ENCODE results near the gene DOCK2. TPM values are rescaled to one million over a fixed set of nuclear protein-coding genes. Genes with fewer than 3 reads are reported as not detected.
"Not testable (repeated sequence)": the region's sequence is repeated elsewhere in the genome, so short reads cannot be mapped to it uniquely, and the experiment has no call there.

Gene DOCK2
- total RNA-seq, 1 donor from 2014 or later, result 217 TPM

DNA sequence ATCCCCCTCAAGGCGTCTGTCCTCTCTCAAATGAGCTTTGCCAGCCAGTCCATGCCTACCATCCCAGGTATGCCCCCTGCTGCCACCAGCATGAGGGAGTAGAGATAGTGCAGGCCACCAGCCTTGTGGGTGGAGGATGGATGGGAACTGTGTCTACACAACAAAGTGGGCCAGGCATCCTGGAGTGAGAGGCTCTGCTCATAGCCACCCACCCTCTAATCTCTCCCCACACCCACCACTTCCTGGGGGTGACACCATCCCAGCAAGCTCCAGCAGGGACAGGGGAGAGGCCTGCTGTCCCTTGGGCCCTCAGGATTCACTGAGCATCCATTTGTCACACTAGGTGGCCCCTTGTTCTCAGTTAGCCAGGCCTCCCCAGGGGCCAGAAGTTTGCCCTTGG, 443.1 kb downstream of the DOCK2 start:
- DNase-seq (ENCODE audit: low spot score), result no peak
- no peak overlapping the region for H3K27ac Mint-ChIP-seq
- intact Hi-C loops (cut with micrococcal nuclease), result no loop called here
- H3K27me3 Mint-ChIP-seq (ENCODE audit: low read depth), result no peaks in the 10 kb centered on the region
- peaks cover 4% of the 10 kb centered on the region for H3K4me1 Mint-ChIP-seq (ENCODE audit: low read depth)
- no peak overlapping the region for H3K4me3 Mint-ChIP-seq (ENCODE audit: low read depth)
- peaks cover 77% of the 10 kb centered on the region for H3K36me3 Mint-ChIP-seq (ENCODE audit: low read depth)
- no peaks in the 10 kb centered on the region for H3K9me3 Mint-ChIP-seq

DNA sequence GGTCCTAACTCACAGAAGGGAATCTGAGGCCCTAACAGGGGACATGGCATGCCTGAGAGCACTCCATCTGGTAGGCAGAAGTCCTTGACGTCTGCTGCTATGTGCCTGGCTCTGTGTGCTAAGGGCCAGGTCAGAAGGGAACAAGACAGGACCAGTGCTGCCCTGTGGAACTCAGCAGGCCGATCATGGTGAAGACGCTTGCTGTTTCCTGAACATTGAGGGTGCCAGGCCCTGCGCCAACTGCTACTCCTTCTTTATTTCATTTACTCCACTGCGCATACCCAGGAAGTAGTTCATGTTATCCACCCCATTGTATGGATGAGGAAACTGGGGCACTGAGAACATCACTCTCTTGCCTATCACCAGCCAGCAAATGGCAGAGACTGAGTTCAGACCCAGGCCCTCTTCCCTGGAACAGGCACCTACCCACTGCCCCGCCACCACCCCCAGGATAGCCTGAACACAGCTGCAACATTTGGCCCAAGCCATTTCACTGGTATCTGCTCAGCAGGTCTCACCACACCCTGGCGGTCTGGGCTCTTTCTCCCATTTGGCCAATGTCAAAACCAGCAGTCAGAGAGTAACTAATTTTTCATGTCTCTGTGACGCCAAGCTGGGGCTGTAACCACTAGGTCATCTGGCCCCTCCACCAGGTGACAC, 443.8 kb downstream of the DOCK2 start:
- intact Hi-C loops (cut with micrococcal nuclease), result no loop called here
- Mint-ChIP-seq H3K9me3 (no peaks in the 10 kb centered on the region), H3K4me3 (ENCODE audit: low read depth) (no peak overlapping the region), H3K4me1 (ENCODE audit: low read depth) (peaks cover 4% of the 10 kb centered on the region), H3K27me3 (ENCODE audit: low read depth) (no peaks in the 10 kb centered on the region), H3K27ac (no peak overlapping the region), H3K36me3 (ENCODE audit: low read depth) (peaks cover 77% of the 10 kb centered on the region)
- DNase-seq (ENCODE audit: low spot score), result no peak

GRCh38 chr5:170081616-170082015, 444.5 kb downstream of the DOCK2 start:
- Mint-ChIP-seq H3K36me3 (ENCODE audit: low read depth) (peaks cover 76% of the 10 kb centered on the region), H3K4me3 (ENCODE audit: low read depth) (no peak overlapping the region), H3K4me1 (ENCODE audit: low read depth) (peaks cover 4% of the 10 kb centered on the region), H3K27ac (no peak overlapping the region), H3K27me3 (ENCODE audit: low read depth) (no peaks in the 10 kb centered on the region), H3K9me3 (no peaks in the 10 kb centered on the region)
- intact Hi-C loops (cut with micrococcal nuclease), result no loop called here
- no peak for DNase-seq (ENCODE audit: low spot score)

DNA sequence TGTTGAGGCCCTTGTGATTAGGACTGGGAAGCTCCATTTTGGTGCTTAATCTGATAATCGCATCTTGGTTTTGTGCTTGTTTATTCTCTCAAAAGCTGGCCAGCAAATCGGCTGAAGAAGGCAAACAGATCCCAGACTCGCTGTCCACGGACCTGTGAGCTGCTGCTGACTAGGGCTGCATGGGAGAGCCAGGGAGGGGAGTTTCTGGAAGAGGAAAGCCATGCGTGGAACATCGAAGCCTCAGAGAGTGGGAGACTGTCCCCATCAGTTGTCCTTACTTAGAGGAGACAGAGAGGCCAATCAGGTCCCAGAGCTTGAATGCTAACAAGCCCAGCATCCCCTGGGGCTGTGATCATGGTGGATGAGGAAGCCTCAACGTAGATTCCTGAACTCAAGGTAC, 445.6 kb downstream of the DOCK2 start:
- DNase-seq (ENCODE audit: low spot score), result no peak
- intact Hi-C loops (cut with micrococcal nuclease), result no loop called here
- H3K9me3 Mint-ChIP-seq, result no peaks in the 10 kb centered on the region
- H3K27me3 Mint-ChIP-seq (ENCODE audit: low read depth), result no peaks in the 10 kb centered on the region
- H3K27ac Mint-ChIP-seq, result no peak overlapping the region
- no peak overlapping the region for H3K4me3 Mint-ChIP-seq (ENCODE audit: low read depth)
- peaks cover 77% of the 10 kb centered on the region for H3K36me3 Mint-ChIP-seq (ENCODE audit: low read depth)
- no peaks in the 10 kb centered on the region for H3K4me1 Mint-ChIP-seq (ENCODE audit: low read depth)

DNA sequence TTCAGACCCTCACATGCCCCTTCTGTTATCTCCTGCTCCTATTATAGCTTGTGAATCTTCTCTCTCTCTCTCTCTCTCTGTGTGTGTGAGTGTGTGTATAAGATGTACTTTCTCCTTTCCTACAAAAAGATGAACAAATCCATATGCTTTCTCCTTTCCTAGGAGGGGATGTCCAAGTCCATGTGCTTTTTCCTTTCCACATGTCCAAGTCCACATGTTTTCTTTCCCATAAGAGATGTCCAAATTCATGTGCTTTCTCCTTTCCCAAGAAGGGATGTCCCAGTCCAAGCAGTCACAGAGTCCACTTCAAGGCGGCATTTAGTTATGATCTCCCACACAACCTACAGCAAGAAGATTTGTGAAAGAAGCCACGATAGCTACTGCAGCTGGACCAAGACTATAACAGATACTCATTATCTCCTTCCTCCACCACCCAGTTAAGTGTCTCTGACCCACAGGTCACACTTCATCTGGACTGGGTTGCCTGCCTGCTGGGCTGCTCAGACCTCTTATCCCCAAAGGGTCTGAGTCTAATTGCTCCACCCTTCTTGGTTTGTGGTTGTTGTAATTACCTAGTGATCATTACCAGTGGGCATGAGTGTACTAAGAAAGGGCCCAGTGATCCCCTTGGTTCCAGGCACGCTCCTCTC, 450.2 kb downstream of the DOCK2 start:
- H3K4me1 Mint-ChIP-seq (ENCODE audit: low read depth), result no peaks in the 10 kb centered on the region
- no peaks in the 10 kb centered on the region for H3K9me3 Mint-ChIP-seq
- H3K27me3 Mint-ChIP-seq (ENCODE audit: low read depth), result no peaks in the 10 kb centered on the region
- no peak overlapping the region for H3K27ac Mint-ChIP-seq
- no peak for DNase-seq (ENCODE audit: low spot score)
- peaks cover 42% of the 10 kb centered on the region for H3K36me3 Mint-ChIP-seq (ENCODE audit: low read depth)
- intact Hi-C loops (cut with micrococcal nuclease), result no loop called here
- no peak overlapping the region for H3K4me3 Mint-ChIP-seq (ENCODE audit: low read depth)

DNA sequence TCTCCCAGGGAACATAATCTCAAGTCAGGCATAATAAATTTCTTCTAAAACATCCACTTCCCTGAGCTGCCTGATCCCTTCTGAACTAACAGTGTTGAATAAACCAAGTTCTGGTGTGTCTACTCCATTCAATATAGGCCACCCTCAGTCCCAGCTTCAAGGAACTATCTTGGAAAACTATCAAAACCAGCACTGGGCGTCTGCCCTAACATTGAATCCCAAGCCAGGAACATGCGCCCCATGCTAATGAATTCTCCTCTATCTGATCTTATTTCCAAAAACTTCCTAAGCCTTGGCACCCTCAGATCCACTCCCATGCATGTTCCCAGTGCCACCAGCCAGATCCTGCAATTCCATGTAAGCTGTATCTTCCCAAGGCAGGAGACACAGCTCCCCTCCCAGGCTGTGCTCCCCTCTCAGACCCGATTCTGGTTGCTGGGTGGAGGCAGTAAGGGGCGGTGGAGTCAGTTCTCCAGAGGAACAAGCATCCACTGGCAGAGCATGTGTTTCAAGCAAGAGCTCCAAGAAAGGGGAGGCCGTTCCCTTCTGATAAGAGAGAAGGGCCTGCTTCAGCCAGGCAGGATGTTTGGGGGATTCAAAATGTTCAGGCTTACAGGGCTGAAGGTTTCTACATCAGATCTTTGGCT, 455.5 kb downstream of the DOCK2 start:
- DNase-seq (ENCODE audit: low spot score), result no peak
- Mint-ChIP-seq H3K27ac (no peak overlapping the region), H3K27me3 (ENCODE audit: low read depth) (peaks cover 5% of the 10 kb centered on the region), H3K4me3 (ENCODE audit: low read depth) (no peak overlapping the region), H3K36me3 (ENCODE audit: low read depth) (peaks cover 4% of the 10 kb centered on the region), H3K4me1 (ENCODE audit: low read depth) (no peaks in the 10 kb centered on the region), H3K9me3 (no peaks in the 10 kb centered on the region)
- intact Hi-C loops (cut with micrococcal nuclease), result no loop called here

DNA sequence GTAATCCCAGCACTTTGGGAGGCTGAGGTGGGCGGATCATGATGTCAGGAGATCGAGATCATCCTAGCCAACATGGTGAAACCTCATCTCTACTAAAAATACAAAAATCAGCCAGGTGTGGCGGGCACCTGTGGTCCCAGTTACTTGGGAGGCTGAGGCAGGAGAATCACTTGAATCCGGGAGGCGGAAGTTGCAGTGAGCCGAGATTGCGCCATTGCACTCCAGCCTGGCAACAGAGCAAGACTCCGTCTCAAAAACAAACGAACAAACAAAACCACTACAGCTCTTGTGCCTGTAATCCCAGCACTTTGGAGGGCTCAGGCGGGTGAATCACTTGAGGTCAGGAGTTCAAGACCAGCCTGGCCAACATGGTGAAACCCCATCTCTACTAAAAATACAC, 457.3 kb downstream of the DOCK2 start:
- intact Hi-C loops (cut with micrococcal nuclease); H3K9me3 Mint-ChIP-seq; H3K4me3 Mint-ChIP-seq (ENCODE audit: low read depth); H3K27me3 Mint-ChIP-seq (ENCODE audit: low read depth); H3K36me3 Mint-ChIP-seq (ENCODE audit: low read depth); DNase-seq (ENCODE audit: low spot score); H3K4me1 Mint-ChIP-seq (ENCODE audit: low read depth); H3K27ac Mint-ChIP-seq: not testable (repeated sequence)

- no peak for DNase-seq (ENCODE audit: low spot score)
- intact Hi-C loops (cut with micrococcal nuclease), result no loop called here
- H3K4me1 Mint-ChIP-seq (ENCODE audit: low read depth), result no peaks in the 10 kb centered on the region
- no peaks in the 10 kb centered on the region for H3K36me3 Mint-ChIP-seq (ENCODE audit: low read depth)
- no peaks in the 10 kb centered on the region for H3K9me3 Mint-ChIP-seq
- no peak overlapping the region for H3K4me3 Mint-ChIP-seq (ENCODE audit: low read depth)
- H3K27ac Mint-ChIP-seq, result no peak overlapping the region
- peaks cover 13% of the 10 kb centered on the region for H3K27me3 Mint-ChIP-seq (ENCODE audit: low read depth)
Measured at GRCh38 chr5:170095646-170096045, 458.6 kb downstream of the DOCK2 start.

- Mint-ChIP-seq H3K36me3 (ENCODE audit: low read depth) (no peaks in the 10 kb centered on the region), H3K9me3 (no peaks in the 10 kb centered on the region), H3K4me3 (ENCODE audit: low read depth) (no peak overlapping the region), H3K27me3 (ENCODE audit: low read depth) (peaks cover 13% of the 10 kb centered on the region), H3K4me1 (ENCODE audit: low read depth) (no peaks in the 10 kb centered on the region), H3K27ac (no peak overlapping the region)
- intact Hi-C loops (cut with micrococcal nuclease), result no loop called here
- no peak for DNase-seq (ENCODE audit: low spot score)
Measured at GRCh38 chr5:170097934-170098333, 460.9 kb downstream of the DOCK2 start.

GRCh38 chr5:170100066-170100943, 463.2 kb downstream of the DOCK2 start:
- Mint-ChIP-seq H3K36me3 (ENCODE audit: low read depth) (no peaks in the 10 kb centered on the region), H3K9me3 (no peaks in the 10 kb centered on the region), H3K27me3 (ENCODE audit: low read depth) (peaks cover 18% of the 10 kb centered on the region), H3K27ac (no peak overlapping the region), H3K4me3 (ENCODE audit: low read depth) (no peak overlapping the region), H3K4me1 (ENCODE audit: low read depth) (no peaks in the 10 kb centered on the region)
- intact Hi-C loops (cut with micrococcal nuclease), result loop anchor here (1.0 to 10.0 kb wide), 4 partner anchors 84 to 322 kb away; no protein-coding TSS in a partner anchor
- peak; percentile 50 for DNase-seq (ENCODE audit: low spot score)

GRCh38 chr5:170103447-170103846, 466.4 kb downstream of the DOCK2 start:
- DNase-seq (ENCODE audit: low spot score), result no peak
- H3K27ac Mint-ChIP-seq, result no peak overlapping the region
- intact Hi-C loops (cut with micrococcal nuclease), result loop anchor here (5.0 to 10.0 kb wide), 2 partner anchors 231 to 319 kb away; no protein-coding TSS in a partner anchor
- H3K4me1 Mint-ChIP-seq (ENCODE audit: low read depth), result no peaks in the 10 kb centered on the region
- no peak overlapping the region for H3K4me3 Mint-ChIP-seq (ENCODE audit: low read depth)
- H3K36me3 Mint-ChIP-seq (ENCODE audit: low read depth), result no peaks in the 10 kb centered on the region
- no peaks in the 10 kb centered on the region for H3K9me3 Mint-ChIP-seq
- H3K27me3 Mint-ChIP-seq (ENCODE audit: low read depth), result peaks cover 14% of the 10 kb centered on the region

DNA sequence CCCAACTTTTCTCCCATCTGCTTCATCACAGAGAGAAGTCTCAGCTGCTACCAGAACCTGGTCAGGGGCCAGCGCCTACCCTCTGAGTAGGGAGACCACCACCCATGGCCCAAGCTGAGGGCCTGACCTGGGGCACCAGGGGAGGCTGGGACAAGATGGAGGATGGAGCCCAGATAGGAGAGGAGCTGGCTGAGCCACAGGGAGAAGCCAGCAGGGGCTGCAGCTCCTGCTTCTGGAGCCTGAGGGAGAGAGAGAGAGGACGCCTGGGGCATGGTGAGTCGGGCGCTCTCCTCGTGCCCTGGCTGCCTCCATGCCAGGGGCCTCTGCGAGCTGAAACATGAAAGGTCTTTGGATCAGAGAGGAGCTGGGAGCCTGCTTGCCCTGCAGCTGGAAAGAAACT, 467.2 kb downstream of the DOCK2 start:
- H3K27me3 Mint-ChIP-seq (ENCODE audit: low read depth), result peaks cover 14% of the 10 kb centered on the region
- no peaks in the 10 kb centered on the region for H3K36me3 Mint-ChIP-seq (ENCODE audit: low read depth)
- H3K27ac Mint-ChIP-seq, result no peak overlapping the region
- no peaks in the 10 kb centered on the region for H3K9me3 Mint-ChIP-seq
- intact Hi-C loops (cut with micrococcal nuclease), result loop anchor here (5.0 to 10.0 kb wide), 2 partner anchors 231 to 318 kb away; no protein-coding TSS in a partner anchor
- DNase-seq (ENCODE audit: low spot score), result no peak
- no peaks in the 10 kb centered on the region for H3K4me1 Mint-ChIP-seq (ENCODE audit: low read depth)
- no peak overlapping the region for H3K4me3 Mint-ChIP-seq (ENCODE audit: low read depth)

All from activated T-helper 2 cell treated with anti-CD3 and anti-CD28 coated beads, Interferon-gamma antibody, Interleukin-2, Interleukin-4, amounts not matched to agents 10 μg/mL and 5 μg/mL and 100 μg/mL, durations not matched to agents 14 hours and 24 hours and 36 hours (primary cell).